Endothelial cell of umbilical vein (primary cell): ENCODE results near the gene RAB3IL1. TPM values are rescaled to one million over a fixed set of nuclear protein-coding genes. Genes with fewer than 3 reads are reported as not detected.

Source experiments
- BruUV-seq: library from RNA; stranded (reverse); fragments of 400-500 nt; replicated peaks from 2 replicates; lab custom pipeline; 2021; lab: Mats Ljungman, UMichigan
- CTCF ChIA-PET: fragments of 300-600, 350-600 bp; sonication (Branson Sonifier 250); formaldehyde crosslinking; loops from one replicate; lab custom pipeline; 2021; ENCODE audit warnings: antibody characterized with exemption, inconsistent platforms; lab: Charles Lee
- POLR2A ChIA-PET: fragments of 300-600, 350-600 bp; sonication (Branson Sonifier 250); formaldehyde crosslinking; loops from one replicate; lab custom pipeline; 2021; ENCODE audit warnings: antibody characterized with exemption, inconsistent platforms; lab: Charles Lee
- DNase-seq: peaks from one replicate; pipeline ENCODE4 v3.0.0-alpha.2; 2011; ENCODE audit warnings: low read depth, low spot score
- FAIRE-seq: peaks from 2 replicates; lab custom pipeline; 2011; peaks lifted over from hg19 to GRCh38; lab: Jason Lieb, UNC
- H2AFZ ChIP-seq: 2 replicates; pipeline ENCODE4 v1.6.0; 2012; ENCODE audit warnings: low read depth, low read length, control low read depth, inconsistent platforms
- H3K27ac ChIP-seq: 2 replicates; pipeline ENCODE4 v1.5.1; 2011; ENCODE audit warnings: low read depth, mild to moderate bottlenecking, control low read depth, low read length, moderate library complexity; ENCODE audit not compliant: insufficient read depth
- H3K27me3 ChIP-seq, 2 experiments: 2 replicates each; pipeline versions ENCODE4 v1.6.0 to v1.6.1; 2011; ENCODE audit warnings: low read length in 2 of 2, mixed read lengths in 1 of 2; ENCODE audit not compliant: control insufficient read depth in 2 of 2, insufficient read depth in 2 of 2
- H3K36me3 ChIP-seq, 2 experiments: 2 replicates in 1 of 2; 3 replicates in 1 of 2; pipeline ENCODE4 v1.5.1; 2011; ENCODE audit warnings: low read length in 2 of 2, mild to moderate bottlenecking in 1 of 2, moderate library complexity in 1 of 2; ENCODE audit not compliant: control insufficient read depth in 2 of 2, insufficient read depth in 2 of 2; ENCODE audit errors: extremely low read depth in 1 of 2
- H3K4me1 ChIP-seq: 3 replicates; pipeline ENCODE4 v1.5.1; 2011; ENCODE audit warnings: mild to moderate bottlenecking, low read length; ENCODE audit not compliant: control insufficient read depth, insufficient read depth; ENCODE audit errors: extremely low read depth
- H3K4me2 ChIP-seq: 2 replicates; pipeline ENCODE4 v1.6.1; 2011; ENCODE audit warnings: low read length, control low read depth, mixed read lengths; ENCODE audit not compliant: insufficient read depth
- H3K4me3 ChIP-seq, 3 experiments: fragments of 200-600 bp in 1 of 3; sonication (generic), shearing (Covaris generic) in 1 of 3; replicated peaks in 1 of 3; 2 replicates each; pipeline ENCODE4 v1.5.1; 2011 to 2016; ENCODE audit warnings: control low read depth in 3 of 3, low read length in 3 of 3, mild to moderate bottlenecking in 2 of 3, inconsistent platforms in 1 of 3, low read depth in 1 of 3, moderate library complexity in 1 of 3; ENCODE audit not compliant: insufficient read depth in 1 of 3
- H3K79me2 ChIP-seq: 2 replicates; pipeline ENCODE4 v1.6.0; 2012; ENCODE audit warnings: low read length, inconsistent platforms; ENCODE audit not compliant: control insufficient read depth, insufficient read depth
- H3K9ac ChIP-seq: replicated peaks from 2 replicates; pipeline ENCODE3; 2011; ENCODE audit warnings: low read length, control low read depth; ENCODE audit not compliant: insufficient read depth; ENCODE audit errors: extremely low read depth
- H3K9me1 ChIP-seq: replicated peaks from 3 replicates; pipeline ENCODE4 v1.6.0; 2011; ENCODE audit warnings: mild to moderate bottlenecking, low read length; ENCODE audit not compliant: control insufficient read depth, insufficient read depth; ENCODE audit errors: extremely low read depth
- H3K9me3 ChIP-seq: replicated peaks from 2 replicates; pipeline ENCODE4 v1.5.1; 2012; ENCODE audit warnings: low read length, inconsistent platforms; ENCODE audit not compliant: control insufficient read depth, insufficient read depth
- H4K20me1 ChIP-seq: replicated peaks from 2 replicates; pipeline ENCODE3; 2011; ENCODE audit warnings: mild to moderate bottlenecking, low read length; ENCODE audit not compliant: control insufficient read depth, insufficient read depth; ENCODE audit errors: extremely low read depth
- EZH2 ChIP-seq: IDR thresholded peaks from 2 replicates; pipeline ENCODE4 v1.6.1; 2012; ENCODE audit warnings: borderline replicate concordance, low read depth, mild to moderate bottlenecking, moderate library complexity, low read length, inconsistent platforms; ENCODE audit not compliant: severe bottlenecking
- FOS ChIP-seq: IDR thresholded peaks from 2 replicates; pipeline ENCODE4 v1.6.1; 2011; ENCODE audit warnings: mild to moderate bottlenecking, low read length, moderate library complexity, borderline replicate concordance; ENCODE audit not compliant: insufficient read depth
- GATA2 ChIP-seq: IDR thresholded peaks from 2 replicates; pipeline ENCODE4 v1.7.0; 2011; ENCODE audit warnings: low read depth, mild to moderate bottlenecking, moderate library complexity, mixed read lengths, low read length; ENCODE audit not compliant: insufficient read length, insufficient read depth
- JUN ChIP-seq: IDR thresholded peaks from 2 replicates; pipeline ENCODE4 v1.6.1; 2011; ENCODE audit warnings: borderline replicate concordance, low read depth; ENCODE audit not compliant: insufficient read length, insufficient read depth
- MYC ChIP-seq: IDR thresholded peaks from one replicate; pipeline ENCODE4 v1.6.1; 2011; ENCODE audit warnings: mild to moderate bottlenecking, low read depth, low read length
- POLR2A ChIP-seq: IDR thresholded peaks from 2 replicates; pipeline ENCODE4 v1.6.1; 2012; ENCODE audit warnings: low read depth, mild to moderate bottlenecking, control low read depth, low read length
- POLR2AphosphoS5 ChIP-seq: IDR thresholded peaks from 2 replicates; pipeline ENCODE4 v1.6.1; 2012; ENCODE audit warnings: low read depth, mild to moderate bottlenecking, control low read depth, low read length, moderate library complexity; ENCODE audit not compliant: insufficient read depth
- dilution Hi-C: fragments of 300-500 bp; cut with MboI; formaldehyde crosslinking; loops from one replicate; pipeline ENCODE4 v1.15.0; 2019; ENCODE audit warnings: low sequenced_read_pairs; ENCODE audit not compliant: extremely low pct_ligation_motif_present
- intact Hi-C: fragments of 100-400 bp; cut with micrococcal nuclease; formaldehyde crosslinking; loops from one replicate; pipeline ENCODE4 v1.10.0; 2022
- polyA plus RNA-seq, 4 experiments: library from polyadenylated mRNA; depleted of rRNA in 3 of 4; stranded (reverse) in 3 of 4; unstranded in 1 of 4; fragments of >200 nt; gene quantifications; 2 replicates each; pipeline versions ENCODE4 v1.2.1 to v1.2.3, GENCODE V29; 2011 to 2012; ENCODE audit warnings: missing spikeins in 1 of 4
- total RNA-seq: library from RNA; stranded (reverse); gene quantifications from 2 replicates; pipeline ENCODE4 v1.2.3, GENCODE V29; 2021
- TF ChIP-seq, protein P1 (sequence below), 2 donors: IDR thresholded peaks; 1 replicate in 1 of 2; 2 replicates in 1 of 2; pipeline ENCODE4 v1.5.1; 2011; ENCODE audit warnings: low read length in 2 of 2, mild to moderate bottlenecking in 2 of 2, moderate library complexity in 2 of 2, control low read depth in 1 of 2, inconsistent platforms in 1 of 2, low read depth in 1 of 2; ENCODE audit not compliant: insufficient read depth in 1 of 2; ENCODE audit errors: extremely low read depth in 1 of 2
- TF ChIP-seq, protein P2 (sequence below): IDR thresholded peaks from 2 replicates; pipeline ENCODE4 v1.6.1; 2011; ENCODE audit not compliant: insufficient read depth, insufficient read length

Gene RAB3IL1
- total and polyA plus RNA-seq, 2 donors (not counting 3 experiments of a cell fraction or from before 2014, with no cell fraction given), result 1.8 to 3.6 TPM

DNA sequence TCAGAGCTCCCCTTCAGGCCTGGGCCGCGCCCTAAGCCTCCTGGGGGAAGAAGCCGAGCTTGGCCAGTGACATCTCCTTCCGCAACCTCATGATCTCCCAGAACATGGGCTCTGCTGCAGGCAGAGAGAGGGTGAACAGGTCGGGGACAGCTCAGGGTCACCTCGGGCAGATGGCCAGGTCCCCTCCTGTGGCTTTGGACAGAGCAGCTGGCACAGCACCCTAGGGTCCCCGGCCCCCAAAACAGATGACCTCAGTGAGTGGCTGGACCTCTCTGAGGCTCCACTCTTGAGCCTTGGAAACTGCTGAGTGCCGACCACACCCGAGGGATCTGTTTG, 19.2 kb downstream of the RAB3IL1 start:
- H3K4me3 ChIP-seq, result no peak overlapping the region
- no peak overlapping the region for H3K27ac ChIP-seq
- no peaks in the 10 kb centered on the region for H3K9me1 ChIP-seq
- no peaks in the 10 kb centered on the region for H3K4me1 ChIP-seq
- ChIA-PET POLR2A (no interaction called here), CTCF (interaction anchor here (0.8 to 16.0 kb wide), 28 partner anchors 10 to 311 kb away, joined by 3 to 416 read pairs (median 5); partner anchors contain the start of gene SCGB2A1)
- H3K27me3 ChIP-seq, result no peaks in the 10 kb centered on the region
- no peaks in the 10 kb centered on the region for H4K20me1 ChIP-seq
- no peaks in the 10 kb centered on the region for H3K36me3 ChIP-seq
- DNase-seq (no peak), FAIRE-seq (no peak)
- dilution Hi-C loops, result no loop called here
- no peak overlapping the region for H3K4me2 ChIP-seq
- intact Hi-C loops, result no loop called here
- TF ChIP-seq FOS (no peak), EZH2 (no peak), JUN (no peak), POLR2A (no peak), POLR2AphosphoS5 (no peak), MYC (no peak), GATA2 (no peak)
- TF ChIP-seq, protein P1, sequence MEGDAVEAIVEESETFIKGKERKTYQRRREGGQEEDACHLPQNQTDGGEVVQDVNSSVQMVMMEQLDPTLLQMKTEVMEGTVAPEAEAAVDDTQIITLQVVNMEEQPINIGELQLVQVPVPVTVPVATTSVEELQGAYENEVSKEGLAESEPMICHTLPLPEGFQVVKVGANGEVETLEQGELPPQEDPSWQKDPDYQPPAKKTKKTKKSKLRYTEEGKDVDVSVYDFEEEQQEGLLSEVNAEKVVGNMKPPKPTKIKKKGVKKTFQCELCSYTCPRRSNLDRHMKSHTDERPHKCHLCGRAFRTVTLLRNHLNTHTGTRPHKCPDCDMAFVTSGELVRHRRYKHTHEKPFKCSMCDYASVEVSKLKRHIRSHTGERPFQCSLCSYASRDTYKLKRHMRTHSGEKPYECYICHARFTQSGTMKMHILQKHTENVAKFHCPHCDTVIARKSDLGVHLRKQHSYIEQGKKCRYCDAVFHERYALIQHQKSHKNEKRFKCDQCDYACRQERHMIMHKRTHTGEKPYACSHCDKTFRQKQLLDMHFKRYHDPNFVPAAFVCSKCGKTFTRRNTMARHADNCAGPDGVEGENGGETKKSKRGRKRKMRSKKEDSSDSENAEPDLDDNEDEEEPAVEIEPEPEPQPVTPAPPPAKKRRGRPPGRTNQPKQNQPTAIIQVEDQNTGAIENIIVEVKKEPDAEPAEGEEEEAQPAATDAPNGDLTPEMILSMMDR (IDR thresholded peaks at IDR 0.05; ENCODE audit: extremely low read depth in 1 of 2, insufficient read depth in 1 of 2, low read depth in 1 of 2, low read length in 2 of 2), result no peak
- TF ChIP-seq, protein P2, sequence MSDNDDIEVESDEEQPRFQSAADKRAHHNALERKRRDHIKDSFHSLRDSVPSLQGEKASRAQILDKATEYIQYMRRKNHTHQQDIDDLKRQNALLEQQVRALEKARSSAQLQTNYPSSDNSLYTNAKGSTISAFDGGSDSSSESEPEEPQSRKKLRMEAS, result no peak
- H2AFZ ChIP-seq, result no peak overlapping the region
- H3K9ac ChIP-seq, result no peak overlapping the region
- H3K79me2 ChIP-seq, result no peaks in the 10 kb centered on the region
- no TSS peak for BruUV-seq
- no peaks in the 10 kb centered on the region for H3K9me3 ChIP-seq
